ENCODE results near the gene CHST10.

CHST10 gene

DNA sequence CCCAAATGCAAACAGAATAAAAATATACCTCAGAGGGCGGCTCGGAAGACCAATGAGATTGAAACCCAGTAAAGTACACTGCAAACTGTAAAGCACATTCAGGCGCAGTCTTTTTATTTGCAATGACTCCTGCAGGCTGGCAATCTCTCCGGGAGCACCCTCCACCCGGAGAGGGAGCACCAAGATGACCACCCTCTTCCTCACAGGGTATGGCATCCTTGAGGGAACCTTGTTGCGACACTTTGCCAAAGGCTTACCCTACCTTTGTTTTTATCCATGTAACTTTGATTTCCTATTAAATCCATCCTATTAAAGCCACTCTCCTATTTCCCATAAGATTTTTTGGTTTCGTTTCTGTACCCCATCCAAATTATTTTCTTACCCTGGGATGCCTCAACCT is 16.2 kb downstream of the CHST10 start (continued):
- TF ChIP-seq PRDM2 (tag by site-specific recombination; IDR thresholded peaks at IDR 0.05; ENCODE audit: borderline replicate concordance) (no peak), ZNF404 (tag by site-specific recombination; IDR thresholded peaks at IDR 0.05) (no peak), REPIN1 (tag by site-specific recombination; IDR thresholded peaks at IDR 0.05; ENCODE audit: low read depth) (no peak), GFI1B (tag by site-specific recombination; IDR thresholded peaks at IDR 0.05) (no peak), SALL2 (tag by site-specific recombination; IDR thresholded peaks at IDR 0.05; ENCODE audit: borderline replicate concordance) (no peak)

GRCh38 chr2:100399714-100400113 is 17.8 kb downstream of the CHST10 start:
- Histone ChIP-seq H3K4me1 (ENCODE audit: control insufficient read depth, insufficient read depth, low read length) (no peaks in the 10 kb centered on the region), H3K4me3 (ENCODE audit: low read depth, low read length) (no peak overlapping the region), H3K9me3 (ENCODE audit: control insufficient read depth, insufficient read depth, low read depth, low read length) (no peaks in the 10 kb centered on the region), H3K27ac (ENCODE audit: extremely low read depth, low read depth, low read length) (no peak overlapping the region), H3K36me3 (ENCODE audit: control insufficient read depth in 2 of 2, insufficient read depth in 1 of 2, low read length in 2 of 2) (peaks cover 0 to 67% of the 10 kb centered on the region in 2 experiments; a peak in 2 of 3 replicates)
- ChIA-PET CTCF (interaction anchor here (0.7 to 1.6 kb wide), 2 partner anchors 19 to 153 kb away, joined by 3 to 5 read pairs; no protein-coding TSS in a partner anchor), POLR2A (no interaction called here)
- TF ChIP-seq ZNF501 (tag by site-specific recombination; IDR thresholded peaks at IDR 0.05) (no peak), ZNF114 (tag by site-specific recombination; IDR thresholded peaks at IDR 0.05) (no peak)

DNA sequence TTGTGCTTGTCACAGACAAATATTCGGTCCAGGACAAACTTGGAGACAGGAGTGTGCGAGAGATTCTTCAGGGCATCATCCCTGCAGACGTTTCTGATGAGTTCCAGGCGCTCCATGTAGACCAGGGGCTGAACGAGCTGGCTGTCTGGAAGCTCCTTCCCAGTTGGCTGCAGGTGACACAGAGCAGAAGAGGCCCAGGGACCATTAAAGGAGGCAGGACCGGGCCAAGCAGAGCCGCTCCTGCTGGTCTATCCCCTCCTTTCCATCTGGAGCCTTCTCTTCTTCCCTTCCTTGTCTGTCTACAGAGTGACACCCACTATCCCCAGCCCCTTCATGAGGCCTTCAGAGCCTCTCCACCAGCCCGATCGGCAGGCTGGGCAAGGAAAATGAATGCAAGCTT is 19.5 kb downstream of the CHST10 start:
- POLR2A ChIA-PET, result no interaction called here
- H3K27ac ChIP-seq (ENCODE audit: extremely low read depth, low read depth, low read length), result no peak overlapping the region
- H3K4me3 ChIP-seq (ENCODE audit: low read depth, low read length), result no peak overlapping the region
- no peaks in the 10 kb centered on the region for H3K4me1 ChIP-seq (ENCODE audit: control insufficient read depth, insufficient read depth, low read length)
- H3K36me3 ChIP-seq (ENCODE audit: control insufficient read depth in 2 of 2, insufficient read depth in 1 of 2, low read length in 2 of 2), result peaks cover 0 to 69% of the 10 kb centered on the region in 2 experiments; a peak in 2 of 3 replicates
- CTCF ChIA-PET, result interaction anchor here (0.6 to 2.0 kb wide), 4 partner anchors 17 to 135 kb away, joined by 3 to 5 read pairs (median 4); no protein-coding TSS in a partner anchor
- no peaks in the 10 kb centered on the region for H3K9me3 ChIP-seq (ENCODE audit: control insufficient read depth, insufficient read depth, low read depth, low read length)
- TF ChIP-seq ZNF626 (tag by site-specific recombination; IDR thresholded peaks at IDR 0.05) (no peak), KLF17 (tag by site-specific recombination; IDR thresholded peaks at IDR 0.05) (no peak), ZNF416 (tag by site-specific recombination; IDR thresholded peaks at IDR 0.05) (no peak), ZNF561 (tag by site-specific recombination; IDR thresholded peaks at IDR 0.05; ENCODE audit: borderline replicate concordance) (no peak), YY1 (tag by site-specific recombination; IDR thresholded peaks at IDR 0.05) (no peak), IKZF3 (tag by site-specific recombination; IDR thresholded peaks at IDR 0.05) (no peak), TRIM28 (IDR thresholded peaks at IDR 0.05; ENCODE audit: borderline replicate concordance, low read length) (no peak), ZNF16 (tag by site-specific recombination; IDR thresholded peaks at IDR 0.05; ENCODE audit: low read depth) (no peak)
